HepG2 (cell line): Measurements from ENCODE around the gene CNTF. TPM values are rescaled to one million over a fixed set of nuclear protein-coding genes. Genes with fewer than 3 reads are reported as not detected.
A peak's percentile ranks its signal among the peaks of the same experiment; 100 is the strongest.

Experiments used
- FOXA3 ChIP-seq: IDR thresholded peaks from 2 replicates; pipeline ENCODE4 v1.6.1; 2016; ENCODE audit warnings: missing genetic modification reagents, missing compliant biosample characterization
- HMG20A ChIP-seq: IDR thresholded peaks from 2 replicates; pipeline ENCODE4 v1.6.1; 2016; ENCODE audit warnings: borderline replicate concordance
- HOMEZ ChIP-seq: IDR thresholded peaks from 2 replicates; pipeline ENCODE4 v1.6.1; 2016; ENCODE audit warnings: low read depth
- MXD4 ChIP-seq: IDR thresholded peaks from 2 replicates; pipeline ENCODE4 v1.6.1; 2016; ENCODE audit warnings: mild to moderate bottlenecking, missing biosample characterization, missing genetic modification reagents
- REST ChIP-seq, 2 experiments: IDR thresholded peaks; 2 replicates each; pipeline ENCODE4 v1.6.1; 2011 to 2012; ENCODE audit warnings: low read length in 2 of 2, borderline replicate concordance in 1 of 2, low read depth in 1 of 2, mild to moderate bottlenecking in 1 of 2, moderate library complexity in 1 of 2
- TBP ChIP-seq: sonication (generic); formaldehyde crosslinking; IDR thresholded peaks from 2 replicates; pipeline ENCODE4 v1.5.0; 2020; ENCODE audit warnings: missing genetic modification reagents
- TP53 ChIP-seq: sonication (generic); formaldehyde crosslinking; conservative IDR thresholded peaks from 2 replicates; pipeline ENCODE4 v1.4.0; 2020; ENCODE audit warnings: missing genetic modification reagents
- ZNF460 ChIP-seq: sonication (generic); formaldehyde crosslinking; IDR thresholded peaks from 2 replicates; pipeline ENCODE4 v1.5.1; 2020; ENCODE audit warnings: missing genetic modification reagents, mild to moderate bottlenecking, borderline replicate concordance
- ZNF567 ChIP-seq: sonication (generic); formaldehyde crosslinking; IDR thresholded peaks from 2 replicates; pipeline ENCODE4 v1.8.1; 2023; ENCODE audit warnings: mild to moderate bottlenecking, missing genetic modification reagents, borderline replicate concordance
- ZNF780A ChIP-seq: sonication (generic); formaldehyde crosslinking; IDR thresholded peaks from 2 replicates; pipeline ENCODE4 v1.8.0; 2022; ENCODE audit warnings: mild to moderate bottlenecking, missing genetic modification reagents, moderate library complexity
- ZZZ3 ChIP-seq: sonication (generic); formaldehyde crosslinking; IDR thresholded peaks from 2 replicates; pipeline ENCODE4 v1.4.0; 2020; ENCODE audit warnings: missing genetic modification reagents, mild to moderate bottlenecking, borderline replicate concordance
- polyA plus RNA-seq, 8 experiments: library from polyadenylated mRNA; depleted of rRNA in 3 of 8; stranded (reverse) in 7 of 8; unstranded in 1 of 8; fragments of >200 nt; fragmentation: Illumina TruSeq in 4 of 8; extraction: Trizol in 4 of 8; gene quantifications; 2 replicates each; pipeline versions ENCODE4 v1.2.1 to v1.2.3, GENCODE V29; 2011 to 2016; ENCODE audit warnings: low read depth in 4 of 8, missing spikeins in 1 of 8, mixed read lengths in 1 of 8; ENCODE audit not compliant: insufficient read depth in 1 of 8
- total RNA-seq, 5 experiments: library from RNA; depleted of rRNA; stranded (reverse); fragments of >200 nt; fragmentation: Illumina TruSeq; extraction: Trizol; gene quantifications; 2 replicates each; pipeline ENCODE4 v1.2.3, GENCODE V29; 2016; ENCODE audit warnings: low read depth in 1 of 5
- TF ChIP-seq, protein P1 (sequence below): sonication (generic); formaldehyde crosslinking; IDR thresholded peaks from 2 replicates; pipeline ENCODE4 v1.4.0; 2020; ENCODE audit warnings: missing genetic modification reagents
- TF ChIP-seq, protein P2 (sequence below): sonication (generic); formaldehyde crosslinking; IDR thresholded peaks from 2 replicates; pipeline ENCODE4 v1.8.0; 2022; ENCODE audit warnings: missing genetic modification reagents, mild to moderate bottlenecking, borderline replicate concordance
- TF ChIP-seq, protein P3 (sequence below): sonication (generic); formaldehyde crosslinking; IDR thresholded peaks from 2 replicates; pipeline ENCODE4 v1.5.0; 2020; ENCODE audit warnings: missing genetic modification reagents, mild to moderate bottlenecking, borderline replicate concordance
- TF ChIP-seq, protein P4 (sequence below): sonication (generic); formaldehyde crosslinking; IDR thresholded peaks from 2 replicates; pipeline ENCODE4 v1.4.0; 2020; ENCODE audit warnings: missing genetic modification reagents, borderline replicate concordance

The CNTF gene
- total and polyA plus RNA-seq, 2 of the 13 experiments (the other 11 are each of a cell fraction or from before 2014, with no cell fraction given): 0.51 to 2.3 TPM

DNA sequence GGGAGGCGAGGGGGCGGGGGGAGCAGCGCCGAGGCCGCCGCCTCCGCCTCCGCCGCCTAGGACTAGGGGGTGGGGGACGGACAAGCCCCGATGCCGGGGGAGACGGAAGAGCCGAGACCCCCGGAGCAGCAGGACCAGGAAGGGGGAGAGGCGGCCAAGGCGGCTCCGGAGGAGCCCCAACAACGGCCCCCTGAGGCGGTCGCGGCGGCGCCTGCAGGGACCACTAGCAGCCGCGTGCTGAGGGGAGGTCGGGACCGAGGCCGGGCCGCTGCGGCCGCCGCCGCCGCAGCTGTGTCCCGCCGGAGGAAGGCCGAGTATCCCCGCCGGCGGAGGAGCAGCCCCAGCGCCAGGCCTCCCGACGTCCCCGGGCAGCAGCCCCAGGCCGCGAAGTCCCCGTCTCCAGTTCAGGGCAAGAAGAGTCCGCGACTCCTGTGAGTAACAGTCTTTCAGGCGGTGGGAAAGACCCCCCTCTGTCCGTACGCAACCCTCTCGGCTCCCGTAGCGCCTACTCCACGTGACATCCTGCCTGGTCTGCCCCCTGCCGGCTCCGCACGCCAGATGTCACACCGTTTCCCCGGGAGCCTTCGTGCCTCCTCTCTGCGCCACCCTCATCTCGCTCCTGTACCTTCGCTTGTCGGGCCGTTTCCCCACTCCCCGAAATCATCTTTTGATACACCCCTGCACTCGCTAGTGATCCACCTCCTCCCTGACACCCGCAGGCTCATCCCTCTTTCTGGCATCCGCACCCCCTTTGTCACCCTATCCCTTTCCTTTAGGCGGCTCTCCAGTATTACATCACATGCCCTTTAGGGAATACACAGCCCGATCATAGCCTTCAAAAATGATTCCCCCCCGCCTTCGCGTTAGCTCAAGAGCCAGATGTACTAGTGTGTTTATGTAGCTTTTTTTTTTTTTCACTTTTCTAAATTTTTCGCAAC lies 43.0 kb upstream of the CNTF start (continued):
- TF ChIP-seq ZZZ3 (peak; percentile 69; the same call in 1 of the 2 replicates), TBP (CRISPR knock-in tag) (no peak), ZNF780A (CRISPR knock-in tag) (no peak), ZNF567 (CRISPR knock-in tag) (peak; percentile 73; the same call in 1 of the 2 replicates), FOXA3 (CRISPR knock-in tag) (peak; percentile 54; the same call in 1 of the 2 replicates), ZNF460 (no peak), HOMEZ (CRISPR knock-in tag) (peak; percentile 44; the same call in 1 of the 2 replicates), HMG20A (CRISPR knock-in tag) (no peak), MXD4 (CRISPR knock-in tag) (peak; percentile 97), TP53 (CRISPR knock-in tag) (no peak), REST (IDR thresholded peaks at IDR 0.05; ENCODE audit: borderline replicate concordance in 1 of 2, low read depth in 1 of 2, low read length in 2 of 2) (peak in 1 of 2 experiments; percentile 49; a peak in 1 of 4 replicates)
- TF ChIP-seq, protein P1, sequence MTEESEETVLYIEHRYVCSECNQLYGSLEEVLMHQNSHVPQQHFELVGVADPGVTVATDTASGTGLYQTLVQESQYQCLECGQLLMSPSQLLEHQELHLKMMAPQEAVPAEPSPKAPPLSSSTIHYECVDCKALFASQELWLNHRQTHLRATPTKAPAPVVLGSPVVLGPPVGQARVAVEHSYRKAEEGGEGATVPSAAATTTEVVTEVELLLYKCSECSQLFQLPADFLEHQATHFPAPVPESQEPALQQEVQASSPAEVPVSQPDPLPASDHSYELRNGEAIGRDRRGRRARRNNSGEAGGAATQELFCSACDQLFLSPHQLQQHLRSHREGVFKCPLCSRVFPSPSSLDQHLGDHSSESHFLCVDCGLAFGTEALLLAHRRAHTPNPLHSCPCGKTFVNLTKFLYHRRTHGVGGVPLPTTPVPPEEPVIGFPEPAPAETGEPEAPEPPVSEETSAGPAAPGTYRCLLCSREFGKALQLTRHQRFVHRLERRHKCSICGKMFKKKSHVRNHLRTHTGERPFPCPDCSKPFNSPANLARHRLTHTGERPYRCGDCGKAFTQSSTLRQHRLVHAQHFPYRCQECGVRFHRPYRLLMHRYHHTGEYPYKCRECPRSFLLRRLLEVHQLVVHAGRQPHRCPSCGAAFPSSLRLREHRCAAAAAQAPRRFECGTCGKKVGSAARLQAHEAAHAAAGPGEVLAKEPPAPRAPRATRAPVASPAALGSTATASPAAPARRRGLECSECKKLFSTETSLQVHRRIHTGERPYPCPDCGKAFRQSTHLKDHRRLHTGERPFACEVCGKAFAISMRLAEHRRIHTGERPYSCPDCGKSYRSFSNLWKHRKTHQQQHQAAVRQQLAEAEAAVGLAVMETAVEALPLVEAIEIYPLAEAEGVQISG: peak; percentile 91
- TF ChIP-seq, protein P2, sequence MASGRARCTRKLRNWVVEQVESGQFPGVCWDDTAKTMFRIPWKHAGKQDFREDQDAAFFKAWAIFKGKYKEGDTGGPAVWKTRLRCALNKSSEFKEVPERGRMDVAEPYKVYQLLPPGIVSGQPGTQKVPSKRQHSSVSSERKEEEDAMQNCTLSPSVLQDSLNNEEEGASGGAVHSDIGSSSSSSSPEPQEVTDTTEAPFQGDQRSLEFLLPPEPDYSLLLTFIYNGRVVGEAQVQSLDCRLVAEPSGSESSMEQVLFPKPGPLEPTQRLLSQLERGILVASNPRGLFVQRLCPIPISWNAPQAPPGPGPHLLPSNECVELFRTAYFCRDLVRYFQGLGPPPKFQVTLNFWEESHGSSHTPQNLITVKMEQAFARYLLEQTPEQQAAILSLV (CRISPR knock-in tag): peak; percentile 73; the same call in 1 of the 2 replicates
- TF ChIP-seq, protein P3, sequence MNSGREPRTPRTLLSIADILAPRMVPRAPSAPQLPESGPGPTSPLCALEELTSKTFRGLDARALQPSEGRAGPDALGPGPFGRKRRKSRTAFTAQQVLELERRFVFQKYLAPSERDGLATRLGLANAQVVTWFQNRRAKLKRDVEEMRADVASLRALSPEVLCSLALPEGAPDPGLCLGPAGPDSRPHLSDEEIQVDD: no peak
- TF ChIP-seq, protein P4, sequence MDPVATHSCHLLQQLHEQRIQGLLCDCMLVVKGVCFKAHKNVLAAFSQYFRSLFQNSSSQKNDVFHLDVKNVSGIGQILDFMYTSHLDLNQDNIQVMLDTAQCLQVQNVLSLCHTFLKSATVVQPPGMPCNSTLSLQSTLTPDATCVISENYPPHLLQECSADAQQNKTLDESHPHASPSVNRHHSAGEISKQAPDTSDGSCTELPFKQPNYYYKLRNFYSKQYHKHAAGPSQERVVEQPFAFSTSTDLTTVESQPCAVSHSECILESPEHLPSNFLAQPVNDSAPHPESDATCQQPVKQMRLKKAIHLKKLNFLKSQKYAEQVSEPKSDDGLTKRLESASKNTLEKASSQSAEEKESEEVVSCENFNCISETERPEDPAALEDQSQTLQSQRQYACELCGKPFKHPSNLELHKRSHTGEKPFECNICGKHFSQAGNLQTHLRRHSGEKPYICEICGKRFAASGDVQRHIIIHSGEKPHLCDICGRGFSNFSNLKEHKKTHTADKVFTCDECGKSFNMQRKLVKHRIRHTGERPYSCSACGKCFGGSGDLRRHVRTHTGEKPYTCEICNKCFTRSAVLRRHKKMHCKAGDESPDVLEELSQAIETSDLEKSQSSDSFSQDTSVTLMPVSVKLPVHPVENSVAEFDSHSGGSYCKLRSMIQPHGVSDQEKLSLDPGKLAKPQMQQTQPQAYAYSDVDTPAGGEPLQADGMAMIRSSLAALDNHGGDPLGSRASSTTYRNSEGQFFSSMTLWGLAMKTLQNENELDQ (CRISPR knock-in tag): no peak
